Glomerular endothelial cell (primary cell): ENCODE results near the gene SNED1. TPM values are rescaled to one million over a fixed set of nuclear protein-coding genes. Genes with fewer than 3 reads are reported as not detected.
"Not testable (repeated sequence)": the region's sequence is repeated elsewhere in the genome, so short reads cannot be mapped to it uniquely, and the experiment has no call there.

Source experiments
- DNase-seq: peaks from one replicate; pipeline ENCODE4 v3.0.0-alpha.2; 2011; ENCODE audit warnings: low read depth, low spot score; ENCODE audit errors: extremely low read depth
- total RNA-seq: library from RNA; depleted of rRNA; stranded (reverse); fragments of >200 nt; gene quantifications from 2 replicates; pipeline ENCODE4 v1.2.3, GENCODE V29; 2015

SNED1 gene
- total RNA-seq, 1 donor from 2014 or later: 41.3 TPM

- not testable (repeated sequence) for DNase-seq
These were observed 106.2 kb downstream of the SNED1 start for GRCh38 chr2:241104611-241105010.

GRCh38 chr2:241105641-241106040 is 107.2 kb downstream of the SNED1 start:
- DNase-seq: no peak

GRCh38 chr2:241107031-241107783 is 108.8 kb downstream of the SNED1 start:
- no peak for DNase-seq

GRCh38 chr2:241108271-241109209 is 110.1 kb downstream of the SNED1 start:
- DNase-seq: no peak

GRCh38 chr2:241109210-241110088 is 111.0 kb downstream of the SNED1 start:
- no peak for DNase-seq

GRCh38 chr2:241110089-241110606 is 111.7 kb downstream of the SNED1 start:
- no peak for DNase-seq

GRCh38 chr2:241110607-241111439 is 112.4 kb downstream of the SNED1 start:
- DNase-seq: no peak

GRCh38 chr2:241111440-241111805 is 113.0 kb downstream of the SNED1 start:
- DNase-seq: no peak

- DNase-seq: no peak
These were observed 113.6 kb downstream of the SNED1 start for GRCh38 chr2:241112046-241112445.

GRCh38 chr2:241112592-241112991 is 114.2 kb downstream of the SNED1 start:
- DNase-seq: no peak

GRCh38 chr2:241114836-241115235 is 116.4 kb downstream of the SNED1 start:
- no peak for DNase-seq

GRCh38 chr2:241115361-241115760 is 116.9 kb downstream of the SNED1 start:
- no peak for DNase-seq

GRCh38 chr2:241116606-241117560 is 118.5 kb downstream of the SNED1 start:
- no peak for DNase-seq

- no peak for DNase-seq
These were observed 120.5 kb downstream of the SNED1 start for GRCh38 chr2:241118737-241119505.

- no peak for DNase-seq
These were observed 122.0 kb downstream of the SNED1 start for GRCh38 chr2:241120440-241120839.

- DNase-seq: no peak
These were observed 122.6 kb downstream of the SNED1 start for GRCh38 chr2:241121008-241121407.

GRCh38 chr2:241122376-241123002 is 124.1 kb downstream of the SNED1 start:
- no peak for DNase-seq
